ENCODE data around the gene PRKCQ. TPM values are rescaled to one million over a fixed set of nuclear protein-coding genes. Genes with fewer than 3 reads are reported as not detected.

The PRKCQ gene
- total RNA-seq, 1 donor from 2014 or later, result 2.1 TPM

GRCh38 chr10:6501931-6502330, 78.1 kb downstream of the PRKCQ start:
- Mint-ChIP-seq H3K9me3 (ENCODE audit: unreplicated experiment) (no peaks in the 10 kb centered on the region), H3K27ac (ENCODE audit: unreplicated experiment) (no peak overlapping the region), H3K27me3 (ENCODE audit: low read depth, unreplicated experiment) (no peaks in the 10 kb centered on the region), H3K4me1 (ENCODE audit: low read depth, unreplicated experiment) (peaks cover 14% of the 10 kb centered on the region), H3K4me3 (ENCODE audit: unreplicated experiment) (no peak overlapping the region), H3K36me3 (ENCODE audit: low read depth, unreplicated experiment) (peaks cover 5% of the 10 kb centered on the region)
- H3K4me2 ChIP-seq (ENCODE audit: low read length), result no peak overlapping the region
- H2AFZ ChIP-seq (ENCODE audit: low read depth, low read length), result no peak overlapping the region
- FAIRE-seq (no peak), DNase-seq (ENCODE audit: low read depth) (no peak)
- H3K79me2 ChIP-seq (ENCODE audit: insufficient read depth, low read length), result no peaks in the 10 kb centered on the region
- no peak overlapping the region for H3K27ac ChIP-seq (ENCODE audit: low read depth, low read length)
- no peaks in the 10 kb centered on the region for H4K20me1 ChIP-seq (ENCODE audit: insufficient read depth, low read length)
- H3K4me1 ChIP-seq (ENCODE audit: insufficient read depth, low read length), result no peaks in the 10 kb centered on the region
- no peak overlapping the region for H3K4me3 ChIP-seq (ENCODE audit: insufficient read depth, low read depth, low read length)
- H3K9me3 ChIP-seq (ENCODE audit: insufficient read depth, low read depth, low read length), result no peaks in the 10 kb centered on the region
- TF ChIP-seq EZH2 (IDR thresholded peaks at IDR 0.05; ENCODE audit: insufficient read depth, low read length), result no peak
- no peak for TF ChIP-seq CTCF (IDR thresholded peaks at IDR 0.05; ENCODE audit: insufficient read depth, low read depth, low read length)
- H3K9ac ChIP-seq (ENCODE audit: low read length), result no peak overlapping the region
- no peaks in the 10 kb centered on the region for H3K36me3 ChIP-seq (ENCODE audit: insufficient read depth, low read length)
- H3K27me3 ChIP-seq (ENCODE audit: insufficient read depth, low read length), result no peaks in the 10 kb centered on the region

GRCh38 chr10:6499974-6500373, 80.1 kb downstream of the PRKCQ start:
- Histone ChIP-seq H2AFZ (ENCODE audit: low read depth, low read length) (no peak overlapping the region), H3K36me3 (ENCODE audit: insufficient read depth, low read length) (no peaks in the 10 kb centered on the region), H4K20me1 (ENCODE audit: insufficient read depth, low read length) (no peaks in the 10 kb centered on the region), H3K27ac (ENCODE audit: low read depth, low read length) (no peak overlapping the region), H3K9ac (ENCODE audit: low read length) (no peak overlapping the region), H3K4me1 (ENCODE audit: insufficient read depth, low read length) (no peaks in the 10 kb centered on the region), H3K4me2 (ENCODE audit: low read length) (no peak overlapping the region), H3K27me3 (ENCODE audit: insufficient read depth, low read length) (no peaks in the 10 kb centered on the region), H3K79me2 (ENCODE audit: insufficient read depth, low read length) (no peaks in the 10 kb centered on the region), H3K9me3 (ENCODE audit: insufficient read depth, low read depth, low read length) (no peaks in the 10 kb centered on the region), H3K4me3 (ENCODE audit: insufficient read depth, low read depth, low read length) (no peak overlapping the region)
- DNase-seq (ENCODE audit: low read depth) (no peak), FAIRE-seq (no peak)
- TF ChIP-seq CTCF (IDR thresholded peaks at IDR 0.05; ENCODE audit: insufficient read depth, low read depth, low read length) (no peak), EZH2 (IDR thresholded peaks at IDR 0.05; ENCODE audit: insufficient read depth, low read length) (no peak)
- Mint-ChIP-seq H3K27ac (ENCODE audit: unreplicated experiment) (no peak overlapping the region), H3K4me3 (ENCODE audit: unreplicated experiment) (no peak overlapping the region), H3K9me3 (ENCODE audit: unreplicated experiment) (no peaks in the 10 kb centered on the region), H3K36me3 (ENCODE audit: low read depth, unreplicated experiment) (peaks cover 5% of the 10 kb centered on the region), H3K4me1 (ENCODE audit: low read depth, unreplicated experiment) (peaks cover 14% of the 10 kb centered on the region), H3K27me3 (ENCODE audit: low read depth, unreplicated experiment) (no peaks in the 10 kb centered on the region)

GRCh38 chr10:6498771-6499170, 81.3 kb downstream of the PRKCQ start:
- Histone ChIP-seq H4K20me1 (ENCODE audit: insufficient read depth, low read length) (no peaks in the 10 kb centered on the region), H2AFZ (ENCODE audit: low read depth, low read length) (no peak overlapping the region), H3K36me3 (ENCODE audit: insufficient read depth, low read length) (no peaks in the 10 kb centered on the region), H3K4me1 (ENCODE audit: insufficient read depth, low read length) (peaks cover 2% of the 10 kb centered on the region), H3K4me2 (ENCODE audit: low read length) (no peak overlapping the region), H3K27me3 (ENCODE audit: insufficient read depth, low read length) (no peaks in the 10 kb centered on the region), H3K9ac (ENCODE audit: low read length) (no peak overlapping the region), H3K79me2 (ENCODE audit: insufficient read depth, low read length) (no peaks in the 10 kb centered on the region), H3K9me3 (ENCODE audit: insufficient read depth, low read depth, low read length) (no peaks in the 10 kb centered on the region), H3K4me3 (ENCODE audit: insufficient read depth, low read depth, low read length) (no peak overlapping the region), H3K27ac (ENCODE audit: low read depth, low read length) (no peak overlapping the region)
- Mint-ChIP-seq H3K27me3 (ENCODE audit: low read depth, unreplicated experiment) (no peaks in the 10 kb centered on the region), H3K27ac (ENCODE audit: unreplicated experiment) (no peak overlapping the region), H3K4me1 (ENCODE audit: low read depth, unreplicated experiment) (peaks cover 14% of the 10 kb centered on the region), H3K9me3 (ENCODE audit: unreplicated experiment) (no peaks in the 10 kb centered on the region), H3K36me3 (ENCODE audit: low read depth, unreplicated experiment) (peaks cover 5% of the 10 kb centered on the region), H3K4me3 (ENCODE audit: unreplicated experiment) (no peak overlapping the region)
- TF ChIP-seq EZH2 (IDR thresholded peaks at IDR 0.05; ENCODE audit: insufficient read depth, low read length), result no peak
- TF ChIP-seq CTCF (IDR thresholded peaks at IDR 0.05; ENCODE audit: insufficient read depth, low read depth, low read length), result no peak
- DNase-seq (ENCODE audit: low read depth) (no peak), FAIRE-seq (no peak)
